ENCODE measurements around the gene FCER1G.

FCER1G gene

GRCh38 chr1:161200421-161200991 is 14.6 kb upstream of the FCER1G start:
- peak; percentile 34 for DNase-seq (ENCODE audit: low read depth)

GRCh38 chr1:161200992-161201835 is 13.9 kb upstream of the FCER1G start:
- DNase-seq (ENCODE audit: low read depth): peak; percentile 83
- peak overlapping the region; percentile 86 for H3K4me3 ChIP-seq (ENCODE audit: low read depth, low read length)
- TF ChIP-seq MYC (IDR thresholded peaks at IDR 0.05; ENCODE audit: low read depth, low read length) (peak; percentile 10; the same call in 1 of the 2 replicates), POLR2A (IDR thresholded peaks at IDR 0.05; ENCODE audit: extremely low read depth, insufficient read length) (peak; percentile 19)
- TF ChIP-seq, protein P1, sequence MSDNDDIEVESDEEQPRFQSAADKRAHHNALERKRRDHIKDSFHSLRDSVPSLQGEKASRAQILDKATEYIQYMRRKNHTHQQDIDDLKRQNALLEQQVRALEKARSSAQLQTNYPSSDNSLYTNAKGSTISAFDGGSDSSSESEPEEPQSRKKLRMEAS (IDR thresholded peaks at IDR 0.05; ENCODE audit: low read depth, low read length): no peak

More at GRCh38 chr1:161200421-161200991, 14.6 kb upstream of the FCER1G start:
- no peak overlapping the region for H3K4me3 ChIP-seq (ENCODE audit: low read depth, low read length)
- TF ChIP-seq, protein P1 (IDR thresholded peaks at IDR 0.05; ENCODE audit: low read depth, low read length): no peak
- no peak for TF ChIP-seq POLR2A (IDR thresholded peaks at IDR 0.05; ENCODE audit: extremely low read depth, insufficient read length)

GRCh38 chr1:161201836-161202712 is 13.0 kb upstream of the FCER1G start, which contains the start of gene NDUFS2:
Gene NDUFS2 (plus strand): TSS chr1:161202367. CDS start chr1:161202386, 19 bp downstream.
- peak within 1 kb of the TSS; percentile 86 for H3K4me3 ChIP-seq (ENCODE audit: low read depth, low read length)
- peak; percentile 99 for DNase-seq (ENCODE audit: low read depth)
- TF ChIP-seq MYC (IDR thresholded peaks at IDR 0.05; ENCODE audit: low read depth, low read length): peak; percentile 54
- TF ChIP-seq, protein P1 (IDR thresholded peaks at IDR 0.05; ENCODE audit: low read depth, low read length): peak; percentile 63; the same call in 1 of the 2 replicates
- TF ChIP-seq CTCF (IDR thresholded peaks at IDR 0.05; ENCODE audit: low read depth, low read length): peak; percentile 34
- TF ChIP-seq POLR2A (IDR thresholded peaks at IDR 0.05; ENCODE audit: extremely low read depth, insufficient read length): peak; percentile 77

GRCh38 chr1:161206411-161207140 is 8.5 kb upstream of the FCER1G start:
- DNase-seq (ENCODE audit: low read depth): no peak
- H3K4me3 ChIP-seq (ENCODE audit: low read depth, low read length): no peak overlapping the region
- TF ChIP-seq CTCF (IDR thresholded peaks at IDR 0.05; ENCODE audit: low read depth, low read length) (no peak), MYC (IDR thresholded peaks at IDR 0.05; ENCODE audit: low read depth, low read length) (no peak), POLR2A (IDR thresholded peaks at IDR 0.05; ENCODE audit: extremely low read depth, insufficient read length) (no peak)
- TF ChIP-seq, protein P1 (IDR thresholded peaks at IDR 0.05; ENCODE audit: low read depth, low read length): no peak

- TF ChIP-seq MYC (IDR thresholded peaks at IDR 0.05; ENCODE audit: low read depth, low read length) (no peak), CTCF (IDR thresholded peaks at IDR 0.05; ENCODE audit: low read depth, low read length) (no peak)
- H3K4me3 ChIP-seq (ENCODE audit: low read depth, low read length): no peak overlapping the region
- no peak for DNase-seq (ENCODE audit: low read depth)
These were observed 7.9 kb upstream of the FCER1G start for GRCh38 chr1:161207173-161207572.

GRCh38 chr1:161209790-161210409 is 5.2 kb upstream of the FCER1G start:
- DNase-seq (ENCODE audit: low read depth): peak; percentile 84
- H3K4me3 ChIP-seq (ENCODE audit: low read depth, low read length): no peak overlapping the region
- TF ChIP-seq CTCF (IDR thresholded peaks at IDR 0.05; ENCODE audit: low read depth, low read length) (peak; percentile 81), MYC (IDR thresholded peaks at IDR 0.05; ENCODE audit: low read depth, low read length) (no peak)
